ENCODE data around the gene GRB10.

DNA sequence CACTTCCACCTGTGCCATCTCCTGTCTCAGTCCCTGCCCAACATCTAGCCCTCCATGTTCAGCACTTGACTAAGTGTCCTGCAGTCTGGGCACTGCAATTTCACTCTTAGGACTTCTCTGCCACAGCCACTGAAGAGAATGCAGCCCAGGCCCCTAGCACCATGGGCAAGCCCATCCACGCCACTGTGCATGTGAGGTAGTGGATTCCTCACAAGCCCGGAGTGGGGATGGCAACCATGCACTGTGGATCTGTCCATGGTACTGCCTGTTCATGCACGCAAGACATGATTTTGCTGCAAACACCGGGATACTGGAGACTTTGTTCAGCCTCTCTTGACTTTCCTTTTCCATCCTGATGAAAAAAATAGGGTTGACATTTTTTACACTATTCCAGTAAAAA lies 229.8 kb downstream of the GRB10 start:
- TF ChIP-seq CTCF (IDR thresholded peaks at IDR 0.05) (no peak), POLR2A (IDR thresholded peaks at IDR 0.05) (no peak)
